Measurements from ENCODE around the gene INTS1. TPM values are rescaled to one million over a fixed set of nuclear protein-coding genes. Genes with fewer than 3 reads are reported as not detected.

The INTS1 gene
- polyA plus RNA-seq, 1 experiment, result 21.8 TPM

GRCh38 chr7:1514407-1514806, 10.2 kb upstream of the INTS1 start:
- H3K27me3 ChIP-seq (ENCODE audit: control insufficient read depth, insufficient read depth, low read length), result no peaks in the 10 kb centered on the region; the same call in 1 of the 2 replicates
- no peak for DNase-seq (ENCODE audit: low read depth)
- no peak overlapping the region for H3K4me3 ChIP-seq (ENCODE audit: low read depth, low read length)
- TF ChIP-seq CTCF (IDR thresholded peaks at IDR 0.05; ENCODE audit: insufficient read depth, low read depth, low read length), result no peak
- POLR2A ChIA-PET, result no interaction called here
- H3K36me3 ChIP-seq (ENCODE audit: control insufficient read depth, insufficient read depth, low read length), result no peaks in the 10 kb centered on the region
- CTCF ChIA-PET, result no interaction called here

DNA sequence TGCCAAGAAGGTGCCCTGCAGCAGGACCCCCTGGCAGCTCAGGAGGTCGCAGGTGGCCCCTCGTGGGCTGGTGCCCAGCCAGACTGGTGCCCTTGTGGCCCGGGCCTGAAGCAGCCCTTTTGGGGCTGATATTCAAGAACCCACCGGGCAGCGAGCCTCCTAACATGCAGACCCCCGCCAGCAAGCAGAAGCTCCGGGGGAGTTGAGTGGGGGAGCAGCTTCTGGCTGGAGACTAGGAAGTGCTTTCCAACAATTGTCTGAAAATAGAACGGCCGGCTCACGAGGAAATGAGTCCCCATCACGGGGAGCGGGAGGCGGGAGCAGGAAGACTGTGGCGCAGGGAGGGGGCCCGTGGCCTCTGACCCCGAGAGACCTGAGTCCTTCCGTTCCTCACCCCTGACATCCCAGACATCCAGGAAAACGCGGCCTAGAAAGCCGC, 9.5 kb upstream of the INTS1 start:
- H3K36me3 ChIP-seq (ENCODE audit: control insufficient read depth, insufficient read depth, low read length), result no peaks in the 10 kb centered on the region
- ChIA-PET CTCF (no interaction called here), POLR2A (no interaction called here)
- no peak overlapping the region for H3K4me3 ChIP-seq (ENCODE audit: low read depth, low read length)
- no peak for TF ChIP-seq CTCF (IDR thresholded peaks at IDR 0.05; ENCODE audit: insufficient read depth, low read depth, low read length)
- no peak for DNase-seq (ENCODE audit: low read depth)
- H3K27me3 ChIP-seq (ENCODE audit: control insufficient read depth, insufficient read depth, low read length), result no peaks in the 10 kb centered on the region; the same call in 1 of the 2 replicates

DNA sequence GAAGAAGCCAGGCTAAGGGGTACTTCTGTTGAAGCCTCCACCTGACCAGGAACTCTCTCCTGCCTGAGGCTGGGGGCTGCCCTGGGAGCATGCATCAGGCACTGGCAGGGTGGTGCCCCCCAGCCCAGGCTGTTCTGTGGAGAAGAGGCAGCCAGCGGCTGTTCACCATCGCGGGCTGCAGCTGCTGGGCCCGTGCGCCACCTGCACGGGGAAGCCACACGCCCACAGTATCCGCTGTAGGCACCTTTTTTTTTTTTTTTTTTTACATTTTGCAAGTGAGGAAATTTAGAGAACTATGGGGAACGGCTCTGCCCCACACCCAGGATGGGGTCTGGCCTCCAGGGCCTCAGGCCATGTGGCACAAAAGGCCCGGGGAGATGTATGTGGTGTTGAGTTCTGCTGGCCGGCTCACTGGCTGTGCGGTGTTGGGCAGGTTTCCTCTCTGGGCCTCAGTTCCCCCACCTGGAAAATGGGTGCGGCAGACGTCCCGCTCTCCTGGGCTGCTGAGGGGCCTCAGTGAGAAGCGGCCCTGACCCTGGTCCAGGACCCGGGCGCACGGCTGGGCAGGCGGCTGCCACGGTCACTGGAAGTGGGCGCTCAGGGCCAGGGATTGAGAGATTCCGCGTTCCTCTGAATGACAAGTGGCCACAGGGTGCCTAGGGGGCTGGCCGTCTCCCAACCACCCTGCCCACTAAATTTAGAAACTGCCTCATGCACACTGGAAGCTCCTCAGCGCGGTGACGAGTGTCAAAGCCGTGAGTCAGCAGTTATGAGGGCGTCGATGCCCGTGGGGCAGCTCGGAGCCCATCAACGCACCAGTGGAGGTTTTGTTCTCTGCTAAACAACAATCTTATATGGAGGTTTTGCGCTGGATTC, 8.8 kb upstream of the INTS1 start:
- ChIA-PET POLR2A (no interaction called here), CTCF (no interaction called here)
- Histone ChIP-seq H3K27me3 (ENCODE audit: control insufficient read depth, insufficient read depth, low read length) (no peaks in the 10 kb centered on the region; the same call in 1 of the 2 replicates), H3K4me3 (ENCODE audit: low read depth, low read length) (no peak overlapping the region), H3K36me3 (ENCODE audit: control insufficient read depth, insufficient read depth, low read length) (no peaks in the 10 kb centered on the region)
- DNase-seq (ENCODE audit: low read depth), result no peak
- TF ChIP-seq CTCF (IDR thresholded peaks at IDR 0.05; ENCODE audit: insufficient read depth, low read depth, low read length), result no peak

- H3K27me3 ChIP-seq (ENCODE audit: control insufficient read depth, insufficient read depth, low read length), result no peaks in the 10 kb centered on the region
- DNase-seq (ENCODE audit: low read depth), result no peak
- H3K36me3 ChIP-seq (ENCODE audit: control insufficient read depth, insufficient read depth, low read length), result no peaks in the 10 kb centered on the region
- H3K4me3 ChIP-seq (ENCODE audit: low read depth, low read length), result no peak overlapping the region
- ChIA-PET CTCF (interaction anchor here (0.6 kb wide), 1 partner anchor 8 kb away, joined by 4 read pairs; no protein-coding TSS in a partner anchor), POLR2A (no interaction called here)
- TF ChIP-seq CTCF (IDR thresholded peaks at IDR 0.05; ENCODE audit: insufficient read depth, low read depth, low read length), result no peak
These were observed 7.5 kb upstream of the INTS1 start for GRCh38 chr7:1511444-1512422.

GRCh38 chr7:1510780-1511154, 6.6 kb upstream of the INTS1 start:
- POLR2A ChIA-PET, result no interaction called here
- Histone ChIP-seq H3K36me3 (ENCODE audit: control insufficient read depth, insufficient read depth, low read length) (no peaks in the 10 kb centered on the region), H3K27me3 (ENCODE audit: control insufficient read depth, insufficient read depth, low read length) (no peaks in the 10 kb centered on the region), H3K4me3 (ENCODE audit: low read depth, low read length) (no peak overlapping the region)
- no peak for DNase-seq (ENCODE audit: low read depth)
- TF ChIP-seq CTCF (IDR thresholded peaks at IDR 0.05; ENCODE audit: insufficient read depth, low read depth, low read length), result no peak
- CTCF ChIA-PET, result no interaction called here
